GM21423 (cell line): Measurements from ENCODE around the gene PLXNA4.

Source experiments
- ATAC-seq: cut with Tn5 transposase; IDR thresholded peaks from one replicate; pipeline ENCODE4 v1.9.1; 2021; ENCODE audit warnings: mild to moderate bottlenecking, moderate library complexity; ENCODE audit not compliant: unreplicated experiment

PLXNA4 gene

GRCh38 chr7:132446666-132447278 lies 129.5 kb downstream of the PLXNA4 start:
- ATAC-seq = no peak

- no peak for ATAC-seq
Observed at GRCh38 chr7:132446260-132446659, 130.0 kb downstream of the PLXNA4 start.

GRCh38 chr7:132443761-132444520 lies 132.3 kb downstream of the PLXNA4 start:
- no peak for ATAC-seq

GRCh38 chr7:132441935-132442334 lies 134.3 kb downstream of the PLXNA4 start:
- no peak for ATAC-seq

GRCh38 chr7:132440151-132440550 lies 136.1 kb downstream of the PLXNA4 start:
- ATAC-seq = no peak

- no peak for ATAC-seq
Observed at GRCh38 chr7:132438926-132439325, 137.3 kb downstream of the PLXNA4 start.

GRCh38 chr7:132437730-132438129 lies 138.5 kb downstream of the PLXNA4 start:
- no peak for ATAC-seq

GRCh38 chr7:132436121-132436520 lies 140.1 kb downstream of the PLXNA4 start:
- ATAC-seq = no peak

GRCh38 chr7:132435016-132435990 lies 141.0 kb downstream of the PLXNA4 start:
- no peak for ATAC-seq

GRCh38 chr7:132434041-132434440 lies 142.2 kb downstream of the PLXNA4 start:
- ATAC-seq = no peak

GRCh38 chr7:132433301-132433700 lies 143.0 kb downstream of the PLXNA4 start:
- no peak for ATAC-seq

GRCh38 chr7:132430861-132431822 lies 145.1 kb downstream of the PLXNA4 start:
- ATAC-seq = no peak

GRCh38 chr7:132430041-132430855 lies 146.0 kb downstream of the PLXNA4 start:
- ATAC-seq = no peak

GRCh38 chr7:132429181-132429580 lies 147.1 kb downstream of the PLXNA4 start:
- ATAC-seq = no peak

GRCh38 chr7:132428247-132428919 lies 147.9 kb downstream of the PLXNA4 start:
- no peak for ATAC-seq

GRCh38 chr7:132425942-132426341 lies 150.3 kb downstream of the PLXNA4 start:
- ATAC-seq = no peak

GRCh38 chr7:132424821-132425724 lies 151.2 kb downstream of the PLXNA4 start:
- no peak for ATAC-seq

GRCh38 chr7:132424277-132424676 lies 152.0 kb downstream of the PLXNA4 start:
- no peak for ATAC-seq
